ENCODE data around the gene RGMA.

DNA sequence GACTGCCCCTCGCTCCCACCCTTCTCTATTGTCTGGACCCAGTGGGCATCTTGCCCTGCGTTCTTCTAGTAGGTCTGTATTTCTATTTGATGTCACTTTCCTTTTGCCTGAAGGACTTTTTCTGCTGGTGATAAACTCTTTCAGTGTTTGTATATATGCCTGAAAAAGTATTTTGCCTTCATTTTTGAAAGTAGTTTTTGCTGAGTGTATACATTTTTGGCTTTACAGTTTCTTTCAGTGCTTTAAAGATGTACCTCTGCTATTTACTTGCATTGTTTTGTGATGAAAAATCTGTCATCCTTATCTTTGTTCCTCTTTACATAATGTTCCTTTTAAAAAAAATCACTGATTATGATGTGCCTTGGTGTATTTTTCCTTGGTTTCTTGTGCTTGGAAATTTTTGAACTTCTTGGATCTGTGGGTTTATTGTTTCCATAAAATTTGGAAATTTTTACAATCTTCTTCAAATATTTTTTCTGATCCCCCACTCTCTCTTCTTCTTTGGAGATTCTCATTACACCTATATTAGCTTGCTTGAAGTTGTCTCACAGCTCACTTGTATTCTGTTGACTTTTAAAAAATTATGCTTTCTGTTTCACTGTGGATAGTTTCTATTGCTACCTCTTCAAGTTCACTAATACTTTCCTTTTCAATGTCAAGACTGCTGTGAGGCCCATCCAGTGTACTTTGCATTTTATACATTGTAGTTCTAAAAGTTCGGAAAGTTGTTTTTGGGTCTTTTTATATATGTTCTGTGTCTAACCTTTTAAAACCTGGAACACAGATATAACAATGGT lies 67.8 kb downstream of the RGMA start:
- TF ChIP-seq, protein P1, sequence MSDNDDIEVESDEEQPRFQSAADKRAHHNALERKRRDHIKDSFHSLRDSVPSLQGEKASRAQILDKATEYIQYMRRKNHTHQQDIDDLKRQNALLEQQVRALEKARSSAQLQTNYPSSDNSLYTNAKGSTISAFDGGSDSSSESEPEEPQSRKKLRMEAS (IDR thresholded peaks at IDR 0.05; ENCODE audit: low read depth, low read length): no peak
- TF ChIP-seq, protein P2, sequence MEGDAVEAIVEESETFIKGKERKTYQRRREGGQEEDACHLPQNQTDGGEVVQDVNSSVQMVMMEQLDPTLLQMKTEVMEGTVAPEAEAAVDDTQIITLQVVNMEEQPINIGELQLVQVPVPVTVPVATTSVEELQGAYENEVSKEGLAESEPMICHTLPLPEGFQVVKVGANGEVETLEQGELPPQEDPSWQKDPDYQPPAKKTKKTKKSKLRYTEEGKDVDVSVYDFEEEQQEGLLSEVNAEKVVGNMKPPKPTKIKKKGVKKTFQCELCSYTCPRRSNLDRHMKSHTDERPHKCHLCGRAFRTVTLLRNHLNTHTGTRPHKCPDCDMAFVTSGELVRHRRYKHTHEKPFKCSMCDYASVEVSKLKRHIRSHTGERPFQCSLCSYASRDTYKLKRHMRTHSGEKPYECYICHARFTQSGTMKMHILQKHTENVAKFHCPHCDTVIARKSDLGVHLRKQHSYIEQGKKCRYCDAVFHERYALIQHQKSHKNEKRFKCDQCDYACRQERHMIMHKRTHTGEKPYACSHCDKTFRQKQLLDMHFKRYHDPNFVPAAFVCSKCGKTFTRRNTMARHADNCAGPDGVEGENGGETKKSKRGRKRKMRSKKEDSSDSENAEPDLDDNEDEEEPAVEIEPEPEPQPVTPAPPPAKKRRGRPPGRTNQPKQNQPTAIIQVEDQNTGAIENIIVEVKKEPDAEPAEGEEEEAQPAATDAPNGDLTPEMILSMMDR (IDR thresholded peaks at IDR 0.05; ENCODE audit: low read depth, low read length): no peak
- TF ChIP-seq POLR2A (IDR thresholded peaks at IDR 0.05; ENCODE audit: extremely low read depth, insufficient read length): no peak
